Pancreas (tissue), 10 donors: ENCODE measurements around the gene NKX2-8. TPM values are rescaled to one million over a fixed set of nuclear protein-coding genes. Genes with fewer than 3 reads are reported as not detected.

Source experiments
- ATAC-seq, 4 donors: fragments of 200-7000 bp; cut with Tn5 transposase; one replicate each; pipeline versions ENCODE4 v1.8.0 to v1.9.1; 2020; ENCODE audit warnings: mild to moderate bottlenecking in 4 of 4, moderate library complexity in 4 of 4
- DNase-seq, 6 donors: peaks; one replicate each; pipeline ENCODE4 v3.0.0-alpha.2; 2020
- FAIRE-seq: peaks from 2 replicates; lab custom pipeline; 2012; peaks lifted over from hg19 to GRCh38; lab: Jason Lieb, UNC
- H3K27ac ChIP-seq, 4 donors: fragments of 200-600 bp; sonication (generic); 1 replicate in 3 of 4; 2 replicates in 1 of 4; pipeline versions ENCODE4 v1.5.0 to v1.8.0; 2020
- H3K27me3 ChIP-seq, 4 donors: fragments of 200-600 bp; one replicate each; pipeline ENCODE4 v1.8.0; 2021
- H3K36me3 ChIP-seq, 3 donors: fragments of 200-600 bp; sonication (generic) in 1 of 3; one replicate each; pipeline versions ENCODE4 v1.5.0 to v1.8.0; 2020 to 2021
- H3K4me1 ChIP-seq, 3 donors: fragments of 200-600 bp; one replicate each; pipeline ENCODE4 v1.8.0; 2021
- H3K4me3 ChIP-seq, 4 donors: fragments of 200-600 bp; sonication (generic) in 2 of 4; one replicate each; pipeline versions ENCODE4 v1.5.0 to v1.8.0; 2020 to 2021
- H3K9me3 ChIP-seq, 4 donors: fragments of 200-600 bp; one replicate each; pipeline ENCODE4 v1.8.0; 2021
- WGBS, 2 donors: extraction: QIAGEN DNeasy Blood & Tissue Kit; methylation state at CpG; one replicate each; pipeline ENCODE4 v1.1.7; 2013; 5-methylcytosine and 5-hydroxymethylcytosine counted together
- intact Hi-C, 3 donors: fragments of 100-400 bp; cut with DNase I; formaldehyde crosslinking; loops; one replicate each; pipeline versions ENCODE4 v1.11.1 to v1.14.2; 2022
- polyA plus RNA-seq, 2 donors: library from polyadenylated mRNA; stranded (reverse); fragments of 200-250 nt; gene quantifications; one replicate each; pipeline ENCODE4 v1.2.3, GENCODE V29; 2013
- total RNA-seq, 6 donors: library from RNA; stranded (reverse); fragmentation: NEBNext Ultra II Directional in 4 of 6; extraction: Animal tissue kit (Norgen Biotek cat#: 25700) in 4 of 6; gene quantifications; one replicate each; pipeline versions ENCODE4 v1.2.1 to v1.2.4, GENCODE V29; 2021 to 2023
- TF ChIP-seq, protein P1 (sequence below), 4 donors: fragments of 200-600 bp; sonication (generic) in 3 of 4; IDR thresholded peaks; one replicate each; pipeline versions ENCODE4 v1.5.0 to v1.8.0; 2021; ENCODE audit warnings: antibody characterized with exemption in 4 of 4
- donor health status: healthy with polysubstance abuse.
- donor health status: DM: no; HTN: no; CAD: no; lungs with moderate emphysema.
- donor health status: DM: no; HTN: no; CAD: no.
- donor health status: control.
- donor health status: control.
- donor health status: Bipolar disorder and iron deficiency.
- donor health status: DM: yes; HTN: yes; CAD: no.
- donor health status: DM: no; HTN: no; CAD: no.
- donor health status: DM: no; HTN: no; CAD: no.
- donor health status: DM: yes; HTN: yes; CAD: no.

Gene NKX2-8
- total and polyA plus RNA-seq, 8 donors = 0.31 TPM; not detected in 7

- intact Hi-C loops = no loop called here
- Histone ChIP-seq H3K4me1 (peaks cover 0 to 5% (median 0%) of the 10 kb centered on the region in 3 donors), H3K27ac (no peak overlapping the region), H3K36me3 (no peaks in the 10 kb centered on the region), H3K27me3 (peaks cover 0 to 37% (median 15%) of the 10 kb centered on the region in 4 donors), H3K9me3 (no peaks in the 10 kb centered on the region), H3K4me3 (peak overlapping the region; percentile 24 to 65 (median 36))
- WGBS, 2 donors = 1% methylated on average over 88 to 103 of the region's 103 CpGs
- peak in 5 of 6 donors; percentile 28 to 76 (median 39) for DNase-seq
- ATAC-seq = peak; percentile 49 to 72 (median 72)
- FAIRE-seq = no peak
- TF ChIP-seq, protein P1, sequence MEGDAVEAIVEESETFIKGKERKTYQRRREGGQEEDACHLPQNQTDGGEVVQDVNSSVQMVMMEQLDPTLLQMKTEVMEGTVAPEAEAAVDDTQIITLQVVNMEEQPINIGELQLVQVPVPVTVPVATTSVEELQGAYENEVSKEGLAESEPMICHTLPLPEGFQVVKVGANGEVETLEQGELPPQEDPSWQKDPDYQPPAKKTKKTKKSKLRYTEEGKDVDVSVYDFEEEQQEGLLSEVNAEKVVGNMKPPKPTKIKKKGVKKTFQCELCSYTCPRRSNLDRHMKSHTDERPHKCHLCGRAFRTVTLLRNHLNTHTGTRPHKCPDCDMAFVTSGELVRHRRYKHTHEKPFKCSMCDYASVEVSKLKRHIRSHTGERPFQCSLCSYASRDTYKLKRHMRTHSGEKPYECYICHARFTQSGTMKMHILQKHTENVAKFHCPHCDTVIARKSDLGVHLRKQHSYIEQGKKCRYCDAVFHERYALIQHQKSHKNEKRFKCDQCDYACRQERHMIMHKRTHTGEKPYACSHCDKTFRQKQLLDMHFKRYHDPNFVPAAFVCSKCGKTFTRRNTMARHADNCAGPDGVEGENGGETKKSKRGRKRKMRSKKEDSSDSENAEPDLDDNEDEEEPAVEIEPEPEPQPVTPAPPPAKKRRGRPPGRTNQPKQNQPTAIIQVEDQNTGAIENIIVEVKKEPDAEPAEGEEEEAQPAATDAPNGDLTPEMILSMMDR (IDR thresholded peaks at IDR 0.05) = no peak
Observed at GRCh38 chr14:36580856-36581831, 1.3 kb downstream of the NKX2-8 start.

GRCh38 chr14:36580141-36580855 is 2.1 kb downstream of the NKX2-8 start:
- DNase-seq (peak in 1 of 6 donors; percentile 47), FAIRE-seq (no peak), ATAC-seq (no peak)
- Histone ChIP-seq H3K27me3 (peaks cover 0 to 43% (median 15%) of the 10 kb centered on the region in 4 donors), H3K4me1 (peaks cover 0 to 5% (median 0%) of the 10 kb centered on the region in 3 donors), H3K27ac (no peak overlapping the region), H3K9me3 (no peaks in the 10 kb centered on the region), H3K36me3 (no peaks in the 10 kb centered on the region), H3K4me3 (peak overlapping the region in 2 of 4 donors; percentile 47 to 65)
- 3 to 6% methylated on average over 48 to 51 of the region's 51 CpGs for WGBS, 2 donors
- intact Hi-C loops = no loop called here
- TF ChIP-seq, protein P1 (IDR thresholded peaks at IDR 0.05) = no peak

DNA sequence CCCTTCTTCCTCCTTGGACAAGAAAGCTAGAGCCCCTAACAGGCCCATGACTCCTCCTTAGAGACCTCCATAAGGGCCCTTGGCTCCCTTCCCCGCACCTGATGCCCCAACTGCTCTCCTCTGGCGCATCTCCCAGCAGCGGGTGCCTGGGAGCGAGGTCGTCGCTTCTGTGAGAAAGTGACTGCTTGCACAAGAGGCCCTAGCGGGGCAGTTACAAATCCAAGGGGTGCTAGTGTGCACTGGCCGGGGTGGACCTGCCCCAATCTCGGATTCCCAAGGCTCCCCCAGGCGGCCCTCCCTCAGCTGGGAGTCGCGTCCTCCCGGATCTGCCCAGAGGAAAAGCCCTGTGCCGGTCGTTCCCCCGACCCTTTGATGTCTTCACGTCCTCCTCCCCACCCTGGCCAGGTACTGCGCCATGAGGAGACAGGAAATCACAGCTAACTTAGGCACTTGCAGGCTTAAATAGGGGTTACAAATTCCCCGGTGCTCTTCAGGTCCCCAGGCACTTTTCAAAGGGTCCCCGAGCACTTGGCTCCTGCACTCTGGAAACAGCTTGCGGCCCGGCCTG is 2.8 kb downstream of the NKX2-8 start:
- TF ChIP-seq, protein P1 (IDR thresholded peaks at IDR 0.05) = no peak
- no peak overlapping the region for H3K4me3 ChIP-seq
- no peak for ATAC-seq
- DNase-seq = peak in 1 of 6 donors; percentile 63
- H3K27ac ChIP-seq = no peak overlapping the region
- no peak for FAIRE-seq
- H3K9me3 ChIP-seq = no peaks in the 10 kb centered on the region
- H3K4me1 ChIP-seq = peaks cover 0 to 5% (median 0%) of the 10 kb centered on the region in 3 donors
- no peaks in the 10 kb centered on the region for H3K36me3 ChIP-seq
- intact Hi-C loops = no loop called here
- 9 to 13% methylated on average over 22 of the region's 22 CpGs for WGBS, 2 donors
- peaks cover 0 to 43% (median 14%) of the 10 kb centered on the region in 4 donors for H3K27me3 ChIP-seq

GRCh38 chr14:36579001-36579555 is 3.3 kb downstream of the NKX2-8 start:
- H3K4me1 ChIP-seq = peaks cover 0 to 5% (median 0%) of the 10 kb centered on the region in 3 donors
- intact Hi-C loops = no loop called here
- TF ChIP-seq, protein P1 (IDR thresholded peaks at IDR 0.05) = no peak
- no peak for ATAC-seq
- H3K4me3 ChIP-seq = no peak overlapping the region
- H3K27me3 ChIP-seq = peaks cover 0 to 43% (median 14%) of the 10 kb centered on the region in 4 donors
- H3K9me3 ChIP-seq = no peaks in the 10 kb centered on the region
- 36 to 46% methylated on average over 4 of the region's 4 CpGs for WGBS, 2 donors
- no peak for FAIRE-seq
- DNase-seq = no peak
- no peaks in the 10 kb centered on the region for H3K36me3 ChIP-seq
- no peak overlapping the region for H3K27ac ChIP-seq
